HG02970 (cell line): Measurements from ENCODE around the gene GPER1.
"Not testable (repeated sequence)": the region's sequence is repeated elsewhere in the genome, so short reads cannot be mapped to it uniquely, and the experiment has no call there.

Experiments
- ATAC-seq: cut with Tn5 transposase; IDR thresholded peaks from one replicate; pipeline ENCODE4 v1.9.1; 2021; ENCODE audit warnings: mild to moderate bottlenecking, moderate library complexity, moderate number of reproducible peaks; ENCODE audit not compliant: unreplicated experiment, low FRiP score

GPER1 gene

DNA sequence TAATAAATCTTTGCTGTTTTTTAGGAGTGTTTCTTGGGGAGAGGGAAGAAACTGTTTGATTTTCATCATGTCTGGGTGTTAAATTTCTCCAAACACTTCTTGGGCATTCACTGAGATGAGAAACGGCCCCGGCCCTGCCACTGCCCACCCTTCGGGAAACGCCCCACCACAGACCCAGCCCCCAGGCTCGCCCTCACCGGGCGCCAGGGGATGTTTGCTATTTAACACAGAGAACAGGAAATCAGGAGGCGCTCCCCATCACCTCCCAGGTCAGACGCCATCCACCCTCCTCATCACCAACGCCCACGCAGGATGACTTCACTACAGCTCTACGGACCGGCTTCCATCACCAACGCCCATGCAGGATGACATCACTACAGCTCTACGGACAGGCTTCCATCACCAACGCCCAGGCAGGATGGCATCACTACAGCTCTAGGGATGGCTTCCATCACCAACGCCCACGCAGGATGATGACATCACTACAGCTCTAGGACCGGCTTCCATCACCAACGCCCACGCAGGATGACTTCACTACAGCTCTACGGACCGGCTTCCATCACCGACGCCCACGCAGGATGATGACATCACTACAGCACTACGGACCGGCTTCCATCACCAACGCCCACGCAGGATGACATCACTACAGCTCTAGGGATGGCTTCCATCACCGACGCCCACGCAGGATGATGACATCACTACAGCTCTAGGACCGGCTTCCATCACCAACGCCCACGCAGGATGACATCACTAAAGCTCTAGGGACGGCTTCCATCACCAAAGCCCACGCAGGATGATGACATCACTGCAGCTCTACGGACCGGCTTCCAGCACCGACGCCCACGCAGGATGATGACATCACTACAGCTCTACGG, 27.5 kb downstream of the GPER1 start:
- not testable (repeated sequence) for ATAC-seq

DNA sequence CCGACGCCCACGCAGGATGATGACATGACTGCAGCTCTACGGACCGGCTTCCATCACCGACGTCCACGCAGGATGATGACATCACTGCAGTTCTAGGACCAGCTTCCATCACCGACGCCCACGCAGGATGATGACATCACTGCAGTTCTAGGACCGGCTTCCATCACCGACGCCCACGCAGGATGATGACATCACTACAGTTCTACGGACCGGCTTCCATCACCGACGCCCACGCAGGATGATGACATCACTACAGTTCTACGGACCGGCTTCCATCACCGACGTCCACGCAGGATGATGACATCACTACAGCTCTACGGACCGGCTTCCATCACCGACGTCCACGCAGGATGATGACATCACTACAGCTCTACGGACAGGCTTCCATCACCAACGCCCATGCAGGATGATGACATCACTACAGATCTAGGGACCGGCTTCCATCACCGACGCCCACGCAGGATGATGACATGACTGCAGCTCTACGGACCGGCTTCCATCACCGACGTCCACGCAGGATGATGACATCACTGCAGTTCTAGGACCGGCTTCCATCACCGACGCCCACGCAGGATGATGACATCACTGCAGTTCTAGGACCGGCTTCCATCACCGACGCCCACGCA, 28.6 kb downstream of the GPER1 start:
- not testable (repeated sequence) for ATAC-seq

DNA sequence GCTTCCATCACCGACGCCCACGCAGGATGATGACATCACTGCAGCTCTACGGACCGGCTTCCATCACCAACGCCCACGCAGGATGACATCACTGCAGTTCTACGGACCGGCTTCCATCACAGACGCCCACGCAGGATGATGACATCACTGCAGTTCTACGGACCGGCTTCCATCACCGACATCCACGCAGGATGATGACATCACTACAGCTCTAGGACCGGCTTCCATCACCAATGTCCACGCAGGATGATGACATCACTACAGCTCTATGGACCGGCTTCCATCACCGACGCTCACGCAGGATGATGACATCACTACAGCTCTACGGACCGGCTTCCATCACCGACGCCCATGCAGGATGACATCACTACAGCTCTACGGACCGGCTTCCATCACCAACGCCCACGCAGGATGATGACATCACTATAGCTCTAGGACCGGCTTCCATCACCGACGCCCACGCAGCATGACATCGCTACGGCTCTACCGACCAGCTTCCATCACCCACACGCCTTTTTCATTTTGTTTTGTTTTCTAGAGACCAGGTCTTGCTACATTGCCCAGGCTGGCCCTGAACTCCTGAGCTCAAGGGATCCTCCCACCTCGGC, 29.5 kb downstream of the GPER1 start:
- ATAC-seq, result no peak

DNA sequence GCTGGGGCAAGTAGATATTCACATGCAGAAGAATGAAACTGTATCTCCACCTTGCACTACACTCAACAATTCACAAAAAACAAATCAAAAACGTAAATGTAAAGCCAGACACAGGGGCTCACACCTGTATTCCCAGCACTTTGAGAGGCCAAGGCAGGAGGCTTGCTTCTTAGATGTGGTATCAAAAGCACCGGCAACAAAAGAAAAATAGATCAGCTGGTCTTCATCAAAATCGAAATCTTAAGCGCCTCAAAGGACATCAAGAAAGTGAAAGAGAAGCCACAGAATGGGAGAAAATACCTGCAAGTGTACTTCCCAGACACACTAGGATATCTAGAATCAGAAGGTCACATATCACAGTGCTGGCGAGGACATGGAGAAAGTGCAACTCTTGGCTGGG, 31.3 kb downstream of the GPER1 start:
- no peak for ATAC-seq

DNA sequence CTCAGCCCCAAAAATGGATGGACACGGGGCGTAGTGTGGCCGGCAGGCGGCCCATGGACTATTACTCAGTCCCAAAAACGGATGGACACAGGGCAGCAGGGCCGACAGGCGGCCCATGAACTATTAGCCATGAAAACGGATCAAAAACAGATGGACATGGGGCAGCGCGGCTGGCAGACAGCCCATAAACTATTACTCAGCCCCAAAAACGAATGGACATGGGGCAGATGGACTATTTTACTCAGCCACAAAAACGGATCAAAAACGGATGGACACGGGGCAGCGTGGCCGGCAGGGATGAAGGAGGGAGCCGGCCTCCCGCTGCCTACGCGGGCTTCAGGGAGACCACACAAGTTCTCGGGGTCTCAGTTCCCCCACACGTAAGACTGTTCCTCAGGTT, 32.9 kb downstream of the GPER1 start:
- ATAC-seq, result no peak

DNA sequence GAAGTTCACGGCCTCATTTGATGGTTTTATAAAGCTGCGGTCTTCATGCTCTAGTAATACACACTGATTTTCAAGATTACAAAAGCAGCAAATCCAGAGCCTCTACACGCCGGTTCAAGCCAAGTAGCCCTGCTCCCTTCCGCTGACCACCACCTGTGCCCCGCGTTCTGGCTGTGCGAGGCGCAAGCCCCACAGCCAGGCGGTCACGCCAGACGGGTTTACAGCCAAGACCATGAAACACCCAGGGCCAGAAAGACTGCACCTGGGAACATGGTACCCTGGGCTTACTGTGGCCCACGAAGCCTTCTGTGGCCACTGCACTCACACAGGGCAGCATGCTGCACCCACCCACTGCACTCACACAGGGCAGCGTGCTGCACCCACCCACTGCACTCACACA, 33.6 kb downstream of the GPER1 start:
- no peak for ATAC-seq

DNA sequence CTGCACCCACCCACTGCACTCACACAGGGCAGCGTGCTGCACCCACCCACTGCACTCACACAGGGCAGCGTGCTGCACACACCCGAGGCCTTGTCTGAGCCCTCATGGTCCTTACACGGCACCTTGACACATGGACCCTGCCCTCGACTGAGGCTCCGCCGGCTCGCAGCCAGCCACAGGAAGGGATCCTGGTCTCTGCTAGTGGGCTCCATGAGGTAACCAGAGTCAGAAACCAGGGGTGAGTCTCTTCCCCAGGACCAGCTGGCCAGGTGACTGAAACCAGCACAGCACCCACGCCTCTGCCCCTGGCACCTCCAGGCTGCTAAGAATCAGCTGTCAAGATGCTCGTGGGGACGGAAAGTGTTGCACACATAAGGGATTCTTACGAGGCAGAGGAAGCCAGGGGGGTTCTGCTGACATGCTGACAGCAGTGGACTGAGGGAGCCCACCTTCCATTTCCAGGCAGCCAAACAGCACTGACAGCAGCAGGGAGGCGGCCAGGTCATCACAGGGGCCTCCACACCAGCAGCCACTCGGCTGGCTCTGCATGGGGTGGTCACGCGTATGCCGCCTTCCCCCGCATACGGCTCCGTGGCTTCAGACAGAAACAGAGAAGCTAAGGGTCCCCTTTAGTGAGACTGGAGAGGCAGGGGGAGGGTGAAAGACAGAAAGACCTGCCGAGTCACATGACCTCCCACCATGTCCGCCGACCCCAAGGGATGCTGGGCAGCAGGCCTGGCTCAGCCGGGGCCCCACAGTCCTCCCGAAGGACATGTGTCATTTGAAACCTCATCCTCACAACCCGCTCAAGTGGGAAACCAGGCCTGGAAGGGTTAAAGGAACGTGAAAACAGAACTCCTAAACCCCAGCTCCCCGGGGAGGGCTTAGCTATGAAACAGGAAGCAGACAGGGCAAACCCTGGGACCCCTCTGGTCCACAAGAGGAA, 34.2 kb downstream of the GPER1 start:
- no peak for ATAC-seq

DNA sequence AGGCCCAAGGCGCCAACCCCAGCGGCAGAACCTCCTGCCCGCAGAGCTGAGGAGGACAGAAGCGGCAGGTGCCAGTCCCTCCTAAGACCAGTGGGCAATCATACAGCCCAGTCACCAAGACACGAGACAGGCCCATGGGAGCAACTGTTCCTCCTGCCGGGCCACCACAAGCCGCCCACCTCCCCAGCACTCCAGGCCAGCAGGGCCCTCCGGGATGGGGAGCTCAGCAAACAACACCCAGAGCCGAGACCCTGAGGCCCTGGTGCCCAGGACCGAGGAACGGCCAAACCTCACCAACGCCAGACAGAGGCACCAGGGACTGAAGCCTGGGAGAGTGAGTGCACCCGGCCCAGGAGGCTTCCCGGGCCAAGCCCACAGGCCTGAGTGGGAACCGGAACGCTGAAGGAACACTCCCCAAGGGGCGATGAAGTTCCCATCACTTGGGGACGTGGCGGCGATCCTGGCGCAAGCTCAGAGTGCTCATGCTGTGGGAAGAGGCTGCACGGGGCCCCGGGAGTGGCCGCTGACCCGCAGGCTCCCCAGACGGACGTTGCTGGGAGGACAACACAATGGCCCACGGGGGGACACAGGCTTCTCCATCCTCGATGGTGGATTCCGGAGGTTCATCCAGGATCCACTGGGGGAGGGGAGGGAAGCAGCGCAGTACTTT, 35.1 kb downstream of the GPER1 start:
- no peak for ATAC-seq

DNA sequence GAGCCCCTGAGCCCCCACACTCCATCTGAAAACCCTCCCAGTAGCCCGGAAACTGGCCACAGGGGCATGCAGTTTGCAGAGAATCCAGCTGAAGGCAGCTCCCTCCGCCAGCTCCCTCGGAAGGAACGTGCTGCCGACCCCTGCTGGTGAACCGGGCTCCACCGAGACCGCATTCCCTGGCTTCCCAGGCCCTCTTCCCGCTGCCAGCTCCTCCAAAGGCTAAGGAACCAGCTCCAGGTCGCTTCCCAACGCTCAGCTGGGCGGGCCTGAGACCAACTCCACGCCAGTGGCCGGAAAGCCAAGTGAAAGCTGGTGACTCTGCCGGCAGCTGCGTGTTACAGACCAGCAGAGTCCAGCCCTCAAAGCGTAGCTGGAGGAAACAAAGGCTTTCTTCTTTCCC, 35.8 kb downstream of the GPER1 start:
- ATAC-seq, result no peak

DNA sequence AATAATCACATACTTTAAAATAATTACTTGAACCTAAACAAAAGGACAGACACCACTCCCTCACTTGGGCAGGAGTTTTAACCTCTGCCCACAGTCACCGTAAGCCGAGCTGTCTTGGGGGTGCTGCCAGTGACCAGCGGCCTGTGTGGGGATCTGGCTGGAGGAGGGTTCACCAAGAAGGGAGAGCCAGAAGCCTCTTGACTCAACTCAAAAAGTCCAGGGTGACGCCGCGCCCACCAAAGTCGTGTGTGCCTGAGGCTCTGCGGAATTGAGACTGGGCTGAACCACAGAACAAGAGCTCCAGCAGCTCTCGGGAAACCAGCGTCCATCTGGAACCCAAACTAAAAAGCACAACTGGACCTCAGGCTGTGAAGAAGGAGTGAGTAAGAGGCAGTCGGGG, 36.3 kb downstream of the GPER1 start:
- ATAC-seq, result no peak

DNA sequence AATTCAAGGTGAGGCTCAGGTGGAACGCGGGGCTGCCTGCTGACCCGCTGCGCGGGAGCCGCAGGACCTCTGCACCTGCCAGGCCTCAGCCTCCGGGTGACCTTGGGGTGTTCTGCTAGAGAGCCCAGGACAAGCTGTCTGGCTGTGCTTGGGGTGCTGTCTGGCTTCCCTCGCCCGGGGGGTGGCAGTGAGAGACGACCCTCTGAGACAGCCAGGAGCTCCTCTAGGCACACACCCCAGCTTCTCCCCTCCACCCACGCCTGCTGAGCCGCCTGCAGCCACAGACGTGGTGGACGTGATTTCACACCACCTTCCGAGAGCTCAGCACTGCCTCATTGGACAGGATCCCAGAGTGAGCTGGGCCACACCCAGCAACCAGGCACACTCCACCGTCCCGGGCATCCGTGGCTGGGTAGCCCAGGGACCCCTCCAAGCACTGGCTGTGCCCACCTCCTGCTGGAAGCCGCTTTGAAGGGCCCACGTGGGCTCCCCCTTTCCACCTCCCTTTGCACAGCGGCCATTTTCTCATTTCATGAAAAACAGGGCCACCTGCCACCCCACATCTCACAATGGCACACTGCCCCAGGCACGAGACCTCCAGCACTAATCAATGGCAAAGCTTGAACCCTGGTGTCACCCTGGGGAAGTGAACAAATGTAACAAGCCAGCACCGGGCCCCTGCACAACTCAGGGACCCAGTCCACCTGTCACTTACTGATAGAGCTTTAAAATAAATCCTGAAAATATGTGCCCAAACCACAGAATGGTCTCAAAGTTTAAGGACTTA, 37.1 kb downstream of the GPER1 start:
- ATAC-seq, result no peak

DNA sequence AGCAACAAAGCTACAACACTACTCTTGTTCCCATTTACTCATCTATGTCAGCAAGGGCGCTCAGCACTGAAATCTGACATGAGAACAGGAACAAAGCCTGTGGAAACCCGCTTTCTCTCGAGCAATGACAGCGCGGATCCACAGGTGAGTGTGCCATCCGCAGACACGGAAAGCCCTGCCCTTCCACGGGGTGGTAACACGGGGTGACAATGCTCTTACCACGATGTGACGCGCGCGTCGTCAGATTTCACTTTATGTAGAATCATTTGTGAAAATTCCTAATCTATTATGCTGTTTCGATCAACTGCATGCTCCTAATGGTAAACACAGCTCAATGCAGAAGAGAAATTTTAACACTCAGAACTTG, 37.7 kb downstream of the GPER1 start:
- no peak for ATAC-seq

DNA sequence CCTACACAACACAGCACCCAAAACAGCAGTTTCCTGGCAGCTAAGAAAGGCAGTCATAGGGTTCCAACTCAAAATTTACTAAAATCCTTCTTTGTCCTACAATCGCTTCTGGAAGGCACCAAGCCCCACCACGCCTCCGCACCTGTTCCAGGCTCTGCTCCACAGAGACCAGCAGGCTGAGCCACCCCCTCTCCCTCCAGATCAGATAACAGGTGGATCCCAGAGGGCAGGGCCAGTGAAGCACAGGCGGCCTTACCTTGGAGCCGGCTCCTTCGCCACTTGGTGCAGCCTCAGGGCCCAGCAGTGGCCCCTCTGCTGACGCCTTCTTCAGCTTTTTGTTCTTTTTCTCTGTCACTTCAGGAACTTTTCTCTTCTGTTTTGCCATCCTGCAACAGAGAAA, 39.1 kb downstream of the GPER1 start:
- no peak for ATAC-seq

DNA sequence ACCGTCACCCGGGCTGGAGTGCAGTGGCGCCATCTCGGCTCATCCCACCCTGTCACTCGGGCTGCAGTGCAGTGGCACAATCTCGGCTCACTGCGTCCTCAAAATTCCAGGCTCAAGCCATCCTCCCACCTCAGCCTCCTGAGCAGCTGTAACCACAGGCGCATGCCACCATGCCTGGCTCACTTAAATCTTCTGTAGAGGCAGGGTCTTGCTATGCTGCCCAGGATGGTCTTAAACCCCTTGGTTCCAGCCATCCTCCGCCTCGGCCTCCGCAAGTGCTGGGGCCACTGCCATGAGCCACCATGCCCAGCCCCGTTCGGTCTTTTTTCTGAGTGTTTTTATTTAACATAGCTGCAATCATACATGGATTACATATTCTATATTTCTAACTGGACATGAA, 41.5 kb downstream of the GPER1 start:
- ATAC-seq, result no peak

DNA sequence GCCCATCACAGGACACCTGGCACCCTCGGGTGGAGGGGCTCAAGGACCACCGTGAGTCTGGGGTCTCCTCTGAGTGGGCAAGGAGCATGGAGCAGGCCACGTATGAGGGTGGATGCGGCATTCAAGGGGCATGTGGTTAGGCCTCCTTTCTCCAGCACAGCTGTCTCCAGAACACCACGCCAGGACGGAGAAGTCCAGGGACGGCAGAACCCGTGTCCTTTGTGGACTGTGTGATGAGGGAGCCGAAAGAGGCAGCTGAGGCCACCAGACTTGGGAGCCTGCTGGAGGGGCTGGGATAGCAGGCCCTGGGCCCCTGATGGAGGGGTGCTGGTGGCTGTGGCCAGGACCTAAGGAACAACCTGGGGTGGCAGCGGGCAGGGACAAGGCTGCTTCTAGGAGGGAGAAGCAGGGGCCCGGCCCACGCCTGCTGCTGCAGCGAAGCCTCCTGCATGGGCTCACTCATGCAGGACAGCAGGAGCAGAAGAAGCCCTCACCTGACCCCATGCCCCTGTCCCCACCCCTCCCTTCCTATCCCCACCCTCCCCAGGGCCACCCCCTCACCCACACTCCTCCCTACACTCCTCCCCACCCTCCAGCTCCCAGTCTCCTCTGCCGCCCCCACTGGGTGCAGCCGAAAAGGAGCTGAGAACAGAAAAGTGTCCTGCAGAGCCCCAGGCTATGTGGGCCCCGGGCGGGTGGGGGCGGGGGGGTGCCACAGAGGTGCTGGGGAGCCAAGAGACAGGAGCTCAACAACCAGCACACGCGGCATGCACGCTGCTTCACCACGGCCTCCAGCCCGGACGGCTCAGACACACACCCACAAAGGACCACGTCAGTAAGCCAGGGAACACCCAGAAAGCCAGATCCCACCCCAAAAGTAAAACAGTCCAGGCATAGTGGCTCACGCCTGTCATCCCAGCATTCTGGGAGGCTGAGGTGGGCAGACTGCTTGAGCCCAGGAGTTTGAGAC, 42.4 kb downstream of the GPER1 start:
- no peak for ATAC-seq

DNA sequence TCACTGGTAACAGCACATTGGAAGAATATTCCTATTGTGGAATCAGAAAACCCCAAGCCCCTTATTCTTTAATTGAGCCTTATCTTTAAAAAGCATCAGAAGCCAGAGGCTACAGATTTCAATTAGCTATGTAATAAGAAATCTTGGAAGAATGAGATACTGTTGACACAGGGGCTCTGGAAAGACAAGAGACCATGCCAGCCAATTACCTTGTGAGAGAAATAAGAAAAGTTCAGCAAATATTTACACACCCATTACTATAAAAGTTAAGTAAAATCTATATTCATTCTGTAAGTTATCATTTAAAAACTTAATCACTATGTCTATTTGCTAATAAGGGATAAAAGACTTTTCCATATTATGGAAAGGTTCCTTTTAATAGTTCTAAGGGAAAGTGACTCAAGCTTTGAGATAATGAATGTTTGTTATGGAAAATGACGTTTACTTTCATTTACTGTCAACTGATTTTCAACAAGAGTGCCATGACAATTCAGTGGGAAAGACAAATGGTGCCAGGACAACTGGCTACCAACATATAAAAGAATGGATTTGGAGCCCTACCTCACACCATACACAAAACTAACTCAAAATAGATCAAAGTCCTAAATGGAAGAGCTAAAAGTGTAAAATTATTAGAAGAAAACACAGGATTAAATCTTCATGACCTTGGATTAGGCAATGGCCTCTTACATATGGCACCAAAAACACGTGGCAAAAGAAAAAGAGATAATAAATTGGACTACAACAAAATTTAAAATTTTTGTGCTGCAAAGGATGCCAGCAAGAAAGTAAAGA, 43.8 kb downstream of the GPER1 start:
- ATAC-seq, result no peak

DNA sequence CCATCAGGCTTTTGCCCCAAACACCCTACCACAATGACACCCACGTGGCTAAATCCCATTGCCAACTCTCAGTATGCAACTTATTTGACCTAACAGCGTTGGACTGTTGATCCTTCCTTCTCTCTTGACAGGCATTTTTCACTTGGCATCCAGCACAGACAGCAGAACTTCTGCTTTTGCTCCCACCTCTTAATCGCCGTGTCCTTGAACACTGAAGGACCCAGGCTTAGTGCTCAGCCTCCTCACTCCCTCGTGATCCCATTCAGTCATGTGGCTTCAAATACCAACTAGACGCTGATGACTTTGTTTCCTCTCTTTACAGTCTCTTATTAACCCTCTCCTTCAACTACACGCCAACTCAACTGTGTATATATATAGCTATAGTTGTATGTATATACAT, 47.0 kb downstream of the GPER1 start:
- ATAC-seq, result no peak
